ENCODE data around the gene NSDHL. TPM values are rescaled to one million over a fixed set of nuclear protein-coding genes. Genes with fewer than 3 reads are reported as not detected.

Gene NSDHL
- total and polyA plus RNA-seq, 2 of the 13 experiments (the other 11 are each of a cell fraction or from before 2014, with no cell fraction given): 26.2 to 49.3 TPM

DNA sequence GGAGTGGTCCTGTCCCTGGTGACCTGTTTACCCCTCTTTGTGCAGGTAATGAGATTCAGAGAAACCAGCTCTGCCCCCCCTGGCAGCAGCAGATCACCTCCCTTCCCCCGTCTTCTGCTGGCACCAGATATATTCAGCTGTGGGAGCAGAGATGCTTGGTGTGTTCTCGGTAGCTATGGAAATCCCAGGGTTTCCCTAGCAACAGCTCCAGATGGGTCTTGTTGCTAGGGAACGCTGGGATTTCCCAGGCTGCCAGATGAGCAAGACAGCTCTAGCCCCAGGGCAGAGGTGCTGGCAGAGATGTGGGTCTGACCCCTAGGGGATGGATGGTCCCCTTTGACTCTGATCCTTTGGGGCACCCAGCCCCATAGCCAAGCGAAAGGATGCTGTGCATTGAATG lies 20.5 kb upstream of the NSDHL start (continued):
- TF ChIP-seq, protein P1, sequence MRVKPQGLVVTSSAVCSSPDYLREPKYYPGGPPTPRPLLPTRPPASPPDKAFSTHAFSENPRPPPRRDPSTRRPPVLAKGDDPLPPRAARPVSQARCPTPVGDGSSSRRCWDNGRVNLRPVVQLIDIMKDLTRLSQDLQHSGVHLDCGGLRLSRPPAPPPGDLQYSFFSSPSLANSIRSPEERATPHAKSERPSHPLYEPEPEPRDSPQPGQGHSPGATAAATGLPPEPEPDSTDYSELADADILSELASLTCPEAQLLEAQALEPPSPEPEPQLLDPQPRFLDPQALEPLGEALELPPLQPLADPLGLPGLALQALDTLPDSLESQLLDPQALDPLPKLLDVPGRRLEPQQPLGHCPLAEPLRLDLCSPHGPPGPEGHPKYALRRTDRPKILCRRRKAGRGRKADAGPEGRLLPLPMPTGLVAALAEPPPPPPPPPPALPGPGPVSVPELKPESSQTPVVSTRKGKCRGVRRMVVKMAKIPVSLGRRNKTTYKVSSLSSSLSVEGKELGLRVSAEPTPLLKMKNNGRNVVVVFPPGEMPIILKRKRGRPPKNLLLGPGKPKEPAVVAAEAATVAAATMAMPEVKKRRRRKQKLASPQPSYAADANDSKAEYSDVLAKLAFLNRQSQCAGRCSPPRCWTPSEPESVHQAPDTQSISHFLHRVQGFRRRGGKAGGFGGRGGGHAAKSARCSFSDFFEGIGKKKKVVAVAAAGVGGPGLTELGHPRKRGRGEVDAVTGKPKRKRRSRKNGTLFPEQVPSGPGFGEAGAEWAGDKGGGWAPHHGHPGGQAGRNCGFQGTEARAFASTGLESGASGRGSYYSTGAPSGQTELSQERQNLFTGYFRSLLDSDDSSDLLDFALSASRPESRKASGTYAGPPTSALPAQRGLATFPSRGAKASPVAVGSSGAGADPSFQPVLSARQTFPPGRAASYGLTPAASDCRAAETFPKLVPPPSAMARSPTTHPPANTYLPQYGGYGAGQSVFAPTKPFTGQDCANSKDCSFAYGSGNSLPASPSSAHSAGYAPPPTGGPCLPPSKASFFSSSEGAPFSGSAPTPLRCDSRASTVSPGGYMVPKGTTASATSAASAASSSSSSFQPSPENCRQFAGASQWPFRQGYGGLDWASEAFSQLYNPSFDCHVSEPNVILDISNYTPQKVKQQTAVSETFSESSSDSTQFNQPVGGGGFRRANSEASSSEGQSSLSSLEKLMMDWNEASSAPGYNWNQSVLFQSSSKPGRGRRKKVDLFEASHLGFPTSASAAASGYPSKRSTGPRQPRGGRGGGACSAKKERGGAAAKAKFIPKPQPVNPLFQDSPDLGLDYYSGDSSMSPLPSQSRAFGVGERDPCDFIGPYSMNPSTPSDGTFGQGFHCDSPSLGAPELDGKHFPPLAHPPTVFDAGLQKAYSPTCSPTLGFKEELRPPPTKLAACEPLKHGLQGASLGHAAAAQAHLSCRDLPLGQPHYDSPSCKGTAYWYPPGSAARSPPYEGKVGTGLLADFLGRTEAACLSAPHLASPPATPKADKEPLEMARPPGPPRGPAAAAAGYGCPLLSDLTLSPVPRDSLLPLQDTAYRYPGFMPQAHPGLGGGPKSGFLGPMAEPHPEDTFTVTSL (CRISPR knock-in tag; IDR thresholded peaks at IDR 0.05; ENCODE audit: borderline replicate concordance): no peak
- TF ChIP-seq, protein P2, sequence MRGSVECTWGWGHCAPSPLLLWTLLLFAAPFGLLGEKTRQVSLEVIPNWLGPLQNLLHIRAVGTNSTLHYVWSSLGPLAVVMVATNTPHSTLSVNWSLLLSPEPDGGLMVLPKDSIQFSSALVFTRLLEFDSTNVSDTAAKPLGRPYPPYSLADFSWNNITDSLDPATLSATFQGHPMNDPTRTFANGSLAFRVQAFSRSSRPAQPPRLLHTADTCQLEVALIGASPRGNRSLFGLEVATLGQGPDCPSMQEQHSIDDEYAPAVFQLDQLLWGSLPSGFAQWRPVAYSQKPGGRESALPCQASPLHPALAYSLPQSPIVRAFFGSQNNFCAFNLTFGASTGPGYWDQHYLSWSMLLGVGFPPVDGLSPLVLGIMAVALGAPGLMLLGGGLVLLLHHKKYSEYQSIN (CRISPR knock-in tag; IDR thresholded peaks at IDR 0.05; ENCODE audit: borderline replicate concordance): no peak
- no peak for TF ChIP-seq MXD4 (CRISPR knock-in tag; IDR thresholded peaks at IDR 0.05)
- TF ChIP-seq, protein P3, sequence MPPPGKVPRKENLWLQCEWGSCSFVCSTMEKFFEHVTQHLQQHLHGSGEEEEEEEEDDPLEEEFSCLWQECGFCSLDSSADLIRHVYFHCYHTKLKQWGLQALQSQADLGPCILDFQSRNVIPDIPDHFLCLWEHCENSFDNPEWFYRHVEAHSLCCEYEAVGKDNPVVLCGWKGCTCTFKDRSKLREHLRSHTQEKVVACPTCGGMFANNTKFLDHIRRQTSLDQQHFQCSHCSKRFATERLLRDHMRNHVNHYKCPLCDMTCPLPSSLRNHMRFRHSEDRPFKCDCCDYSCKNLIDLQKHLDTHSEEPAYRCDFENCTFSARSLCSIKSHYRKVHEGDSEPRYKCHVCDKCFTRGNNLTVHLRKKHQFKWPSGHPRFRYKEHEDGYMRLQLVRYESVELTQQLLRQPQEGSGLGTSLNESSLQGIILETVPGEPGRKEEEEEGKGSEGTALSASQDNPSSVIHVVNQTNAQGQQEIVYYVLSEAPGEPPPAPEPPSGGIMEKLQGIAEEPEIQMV (CRISPR knock-in tag; IDR thresholded peaks at IDR 0.05; ENCODE audit: low read depth): no peak
- TF ChIP-seq SMARCE1 (IDR thresholded peaks at IDR 0.05; ENCODE audit: borderline replicate concordance): no peak
- TF ChIP-seq, protein P4, sequence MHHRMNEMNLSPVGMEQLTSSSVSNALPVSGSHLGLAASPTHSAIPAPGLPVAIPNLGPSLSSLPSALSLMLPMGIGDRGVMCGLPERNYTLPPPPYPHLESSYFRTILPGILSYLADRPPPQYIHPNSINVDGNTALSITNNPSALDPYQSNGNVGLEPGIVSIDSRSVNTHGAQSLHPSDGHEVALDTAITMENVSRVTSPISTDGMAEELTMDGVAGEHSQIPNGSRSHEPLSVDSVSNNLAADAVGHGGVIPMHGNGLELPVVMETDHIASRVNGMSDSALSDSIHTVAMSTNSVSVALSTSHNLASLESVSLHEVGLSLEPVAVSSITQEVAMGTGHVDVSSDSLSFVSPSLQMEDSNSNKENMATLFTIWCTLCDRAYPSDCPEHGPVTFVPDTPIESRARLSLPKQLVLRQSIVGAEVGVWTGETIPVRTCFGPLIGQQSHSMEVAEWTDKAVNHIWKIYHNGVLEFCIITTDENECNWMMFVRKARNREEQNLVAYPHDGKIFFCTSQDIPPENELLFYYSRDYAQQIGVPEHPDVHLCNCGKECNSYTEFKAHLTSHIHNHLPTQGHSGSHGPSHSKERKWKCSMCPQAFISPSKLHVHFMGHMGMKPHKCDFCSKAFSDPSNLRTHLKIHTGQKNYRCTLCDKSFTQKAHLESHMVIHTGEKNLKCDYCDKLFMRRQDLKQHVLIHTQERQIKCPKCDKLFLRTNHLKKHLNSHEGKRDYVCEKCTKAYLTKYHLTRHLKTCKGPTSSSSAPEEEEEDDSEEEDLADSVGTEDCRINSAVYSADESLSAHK (CRISPR knock-in tag; IDR thresholded peaks at IDR 0.05; ENCODE audit: borderline replicate concordance): no peak

All from HepG2 (cell line).